ENCODE results near the gene SDK1.

GRCh38 chr7:3378390-3379150, 77.5 kb downstream of the SDK1 start:
- no peak for TF ChIP-seq POLR2A (IDR thresholded peaks at IDR 0.05)
- TF ChIP-seq, protein P1, sequence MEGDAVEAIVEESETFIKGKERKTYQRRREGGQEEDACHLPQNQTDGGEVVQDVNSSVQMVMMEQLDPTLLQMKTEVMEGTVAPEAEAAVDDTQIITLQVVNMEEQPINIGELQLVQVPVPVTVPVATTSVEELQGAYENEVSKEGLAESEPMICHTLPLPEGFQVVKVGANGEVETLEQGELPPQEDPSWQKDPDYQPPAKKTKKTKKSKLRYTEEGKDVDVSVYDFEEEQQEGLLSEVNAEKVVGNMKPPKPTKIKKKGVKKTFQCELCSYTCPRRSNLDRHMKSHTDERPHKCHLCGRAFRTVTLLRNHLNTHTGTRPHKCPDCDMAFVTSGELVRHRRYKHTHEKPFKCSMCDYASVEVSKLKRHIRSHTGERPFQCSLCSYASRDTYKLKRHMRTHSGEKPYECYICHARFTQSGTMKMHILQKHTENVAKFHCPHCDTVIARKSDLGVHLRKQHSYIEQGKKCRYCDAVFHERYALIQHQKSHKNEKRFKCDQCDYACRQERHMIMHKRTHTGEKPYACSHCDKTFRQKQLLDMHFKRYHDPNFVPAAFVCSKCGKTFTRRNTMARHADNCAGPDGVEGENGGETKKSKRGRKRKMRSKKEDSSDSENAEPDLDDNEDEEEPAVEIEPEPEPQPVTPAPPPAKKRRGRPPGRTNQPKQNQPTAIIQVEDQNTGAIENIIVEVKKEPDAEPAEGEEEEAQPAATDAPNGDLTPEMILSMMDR (IDR thresholded peaks at IDR 0.05): no peak
